Dendritic cell treated with granulocyte-macrophage colony-stimulating factor and Interleukin-4, amounts not matched to agents 40 ng/mL and 50 ng/mL, for 4 days (primary cell): ENCODE measurements around the gene PLIN4.
"Not testable (repeated sequence)": the region's sequence is repeated elsewhere in the genome, so short reads cannot be mapped to it uniquely, and the experiment has no call there.

Source experiments
- H3K27ac Mint-ChIP-seq: one replicate; pipeline ENCODE4 v1.8.0; 2022; ENCODE audit warnings: mild to moderate bottlenecking, mixed read lengths
- H3K27me3 Mint-ChIP-seq: one replicate; pipeline ENCODE4 v1.8.0; 2022; ENCODE audit warnings: mild to moderate bottlenecking, mixed read lengths
- H3K36me3 Mint-ChIP-seq: one replicate; pipeline ENCODE4 v1.8.0; 2022; ENCODE audit warnings: low read depth, mixed read lengths
- H3K4me1 Mint-ChIP-seq: one replicate; pipeline ENCODE4 v1.8.0; 2022; ENCODE audit warnings: low read depth, mixed read lengths
- H3K4me3 Mint-ChIP-seq: one replicate; pipeline ENCODE4 v1.8.0; 2022; ENCODE audit warnings: mild to moderate bottlenecking, moderate library complexity, mixed read lengths
- H3K9me3 Mint-ChIP-seq: one replicate; pipeline ENCODE4 v1.8.0; 2022; ENCODE audit warnings: mixed read lengths
- intact Hi-C: fragments of 100-400 bp; cut with micrococcal nuclease; formaldehyde crosslinking; loops from one replicate; pipeline ENCODE4 v1.15.0; 2022

Gene PLIN4

DNA sequence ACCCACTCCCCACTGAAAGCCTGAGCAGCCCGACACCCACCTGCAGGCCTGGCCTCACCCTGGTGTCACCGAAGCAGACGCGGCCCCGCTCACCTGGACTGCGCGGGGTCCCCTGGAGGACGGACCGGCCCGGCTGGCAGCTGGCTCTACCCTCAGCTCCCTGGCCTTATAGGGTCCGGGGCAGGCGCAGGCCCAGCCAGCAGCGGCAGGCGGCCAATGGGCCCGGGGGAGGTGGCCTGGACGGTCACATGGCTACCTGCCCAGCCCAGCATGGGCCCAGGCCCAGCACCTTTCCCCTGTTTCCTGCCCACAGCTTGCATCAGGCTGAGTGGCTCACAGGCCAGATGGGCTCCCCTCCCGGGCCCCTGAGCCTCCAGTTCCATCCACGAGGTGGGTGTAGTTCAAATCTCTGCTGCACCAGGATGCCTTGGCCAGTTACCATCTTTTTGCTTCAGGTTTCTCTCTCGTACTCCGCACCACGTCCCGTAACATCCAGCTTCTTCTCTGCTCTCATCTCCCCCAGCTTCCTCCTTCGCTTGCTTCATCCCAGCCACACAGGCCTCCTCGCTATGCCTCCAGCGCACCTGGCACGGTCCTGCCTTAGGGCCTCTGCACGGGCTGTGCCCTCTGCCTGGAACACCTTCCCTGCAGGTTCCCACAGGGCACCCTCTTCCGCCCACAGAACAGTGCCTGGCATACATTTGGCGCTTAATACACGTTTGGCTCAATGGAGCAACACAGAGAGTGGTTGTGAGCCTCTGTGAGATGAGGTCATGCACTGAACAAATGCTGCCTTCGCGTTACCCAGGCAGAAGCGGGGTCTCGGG, at the start of gene PLIN4:
Gene PLIN4, minus strand, starts transcription at position 142 of the 827 bp plus-strand sequence. CDS start 214 bp downstream, outside the sequence.
- no peak within 1 kb of the TSS for H3K4me3 Mint-ChIP-seq
- intact Hi-C loops = no loop called here
- peaks cover 24% of the 10 kb centered on the region for H3K27me3 Mint-ChIP-seq
- no peaks in the 10 kb centered on the region for H3K4me1 Mint-ChIP-seq
- no peak within 1 kb of the TSS for H3K27ac Mint-ChIP-seq
- H3K9me3 Mint-ChIP-seq = no peaks in the 10 kb centered on the region
- no peaks in the 10 kb centered on the region for H3K36me3 Mint-ChIP-seq

GRCh38 chr19:4567584-4568071, 49.3 kb upstream of the PLIN4 start:
- H3K4me3 Mint-ChIP-seq = no peak overlapping the region
- peak overlapping the region; percentile 65 for H3K27ac Mint-ChIP-seq
- H3K36me3 Mint-ChIP-seq = no peaks in the 10 kb centered on the region
- no peaks in the 10 kb centered on the region for H3K9me3 Mint-ChIP-seq
- H3K27me3 Mint-ChIP-seq = no peaks in the 10 kb centered on the region
- intact Hi-C loops = no loop called here
- H3K4me1 Mint-ChIP-seq = peaks cover 51% of the 10 kb centered on the region

- peaks cover 61% of the 10 kb centered on the region for H3K4me1 Mint-ChIP-seq
- H3K27ac Mint-ChIP-seq = peak overlapping the region; percentile 65
- H3K27me3 Mint-ChIP-seq = no peaks in the 10 kb centered on the region
- H3K36me3 Mint-ChIP-seq = no peaks in the 10 kb centered on the region
- H3K4me3 Mint-ChIP-seq = peak overlapping the region; percentile 2
- intact Hi-C loops = no loop called here
- H3K9me3 Mint-ChIP-seq = no peaks in the 10 kb centered on the region
These were observed 48.2 kb upstream of the PLIN4 start for GRCh38 chr19:4566402-4567051.

DNA sequence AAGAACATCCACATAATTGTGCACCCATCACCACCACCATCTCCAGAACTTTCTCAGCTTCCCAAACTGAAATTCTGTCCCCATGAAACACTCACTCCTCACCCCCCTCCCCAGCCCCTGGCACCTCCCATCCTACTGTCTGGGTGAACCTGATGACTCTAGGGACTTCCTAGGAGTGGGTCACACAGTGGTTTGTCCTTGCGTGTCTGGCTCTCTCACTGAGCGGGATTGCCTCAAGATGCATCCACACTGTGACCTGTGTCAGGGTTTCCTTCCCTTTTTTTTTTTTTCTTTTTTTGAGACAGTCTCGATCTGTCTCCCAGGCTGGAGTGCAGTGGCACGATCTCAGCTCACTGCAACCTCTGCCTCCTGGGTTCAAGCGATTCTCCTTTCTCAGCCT, 45.3 kb upstream of the PLIN4 start:
- H3K9me3 Mint-ChIP-seq, H3K36me3 Mint-ChIP-seq, H3K27ac Mint-ChIP-seq, H3K4me3 Mint-ChIP-seq, intact Hi-C loops, H3K27me3 Mint-ChIP-seq: not testable (repeated sequence)
- peaks cover 68% of the 10 kb centered on the region for H3K4me1 Mint-ChIP-seq

- H3K36me3 Mint-ChIP-seq, intact Hi-C loops, H3K27me3 Mint-ChIP-seq, H3K9me3 Mint-ChIP-seq, H3K4me3 Mint-ChIP-seq: not testable (repeated sequence)
- Mint-ChIP-seq H3K4me1 (peaks cover 70% of the 10 kb centered on the region), H3K27ac (peak overlapping the region; percentile 58)
These were observed 43.8 kb upstream of the PLIN4 start for GRCh38 chr19:4562085-4562484.

DNA sequence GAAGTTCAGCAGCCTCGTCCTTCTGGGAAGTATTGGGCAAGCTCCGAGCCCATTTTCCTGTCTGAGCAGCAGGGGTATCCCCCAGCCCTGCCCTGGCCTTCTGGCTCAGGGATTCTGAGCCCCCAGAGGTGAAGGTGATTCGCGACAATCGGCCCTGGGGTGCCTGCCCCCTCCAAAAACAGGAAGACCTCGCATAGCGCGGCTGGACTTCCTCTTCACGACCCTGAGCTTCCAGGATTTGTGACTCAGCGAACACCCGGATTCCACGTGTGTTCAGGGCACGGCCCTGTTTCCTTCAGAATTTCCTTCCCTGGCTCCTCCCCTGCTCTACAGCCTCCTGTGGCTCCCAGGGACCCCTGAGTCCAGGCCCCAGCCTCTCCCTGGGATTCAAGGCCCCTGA, 41.3 kb upstream of the PLIN4 start, which contains the start of gene SEMA6B:
Gene SEMA6B, minus strand, starts transcription at position 116 of the 400 bp plus-strand sequence. CDS start 1,227 bp downstream, outside the sequence.
- Mint-ChIP-seq H3K27ac (peak within 1 kb of the TSS; percentile 54), H3K4me3 (peak within 1 kb of the TSS; percentile 51), H3K27me3 (no peaks in the 10 kb centered on the region), H3K9me3 (no peaks in the 10 kb centered on the region), H3K4me1 (peaks cover 69% of the 10 kb centered on the region), H3K36me3 (no peaks in the 10 kb centered on the region)
- intact Hi-C loops = no loop called here

DNA sequence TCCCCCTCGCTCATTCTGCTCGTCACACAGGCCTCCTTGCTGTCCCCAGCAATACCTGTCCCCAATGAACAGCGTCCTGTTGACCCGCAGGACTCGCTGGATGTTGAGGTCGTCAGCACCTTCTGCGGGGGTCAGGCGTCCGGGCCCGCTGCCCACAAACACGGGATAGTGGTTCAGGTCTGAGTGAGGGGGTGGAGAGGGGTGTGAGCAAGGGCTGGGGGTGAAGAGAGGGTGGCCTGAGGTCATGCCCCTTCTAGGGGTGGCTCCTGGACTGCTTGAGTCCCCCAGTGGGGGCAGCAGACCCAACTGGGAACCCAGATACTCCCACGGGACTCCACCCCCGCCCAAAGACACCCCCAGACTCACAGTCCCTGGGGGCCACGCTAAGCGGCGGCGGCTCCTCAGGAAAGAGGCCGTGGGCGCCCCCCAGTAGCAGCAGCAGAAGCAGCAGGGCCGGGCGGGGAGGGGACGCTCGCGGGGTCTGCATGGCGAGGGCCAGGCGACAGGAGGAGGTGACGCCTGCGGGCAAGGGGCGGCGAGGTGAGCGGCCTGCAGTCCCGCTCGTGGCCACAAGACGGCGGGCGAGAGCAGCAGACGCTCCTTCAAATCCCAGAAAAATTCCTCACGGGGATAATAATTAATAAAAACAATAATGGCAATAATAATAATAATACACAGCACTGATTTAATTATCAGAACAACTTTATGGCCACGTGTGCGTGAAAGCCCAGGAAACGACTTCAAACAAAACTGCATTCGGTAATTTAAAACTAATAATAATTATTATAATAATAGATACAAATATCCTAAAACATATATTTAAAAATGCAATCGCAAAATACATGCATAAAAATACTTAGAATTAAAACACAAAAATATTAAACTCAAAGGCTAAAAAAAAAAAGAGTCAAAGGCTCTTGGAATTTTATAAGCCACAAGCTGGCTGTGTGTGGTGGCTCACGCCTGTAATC, 40.0 kb upstream of the PLIN4 start:
- H3K4me3 Mint-ChIP-seq = peak overlapping the region; percentile 6
- no peaks in the 10 kb centered on the region for H3K27me3 Mint-ChIP-seq
- intact Hi-C loops = no loop called here
- peaks cover 61% of the 10 kb centered on the region for H3K4me1 Mint-ChIP-seq
- peaks cover 5% of the 10 kb centered on the region for H3K9me3 Mint-ChIP-seq
- H3K36me3 Mint-ChIP-seq = peaks cover 8% of the 10 kb centered on the region
- no peak overlapping the region for H3K27ac Mint-ChIP-seq

DNA sequence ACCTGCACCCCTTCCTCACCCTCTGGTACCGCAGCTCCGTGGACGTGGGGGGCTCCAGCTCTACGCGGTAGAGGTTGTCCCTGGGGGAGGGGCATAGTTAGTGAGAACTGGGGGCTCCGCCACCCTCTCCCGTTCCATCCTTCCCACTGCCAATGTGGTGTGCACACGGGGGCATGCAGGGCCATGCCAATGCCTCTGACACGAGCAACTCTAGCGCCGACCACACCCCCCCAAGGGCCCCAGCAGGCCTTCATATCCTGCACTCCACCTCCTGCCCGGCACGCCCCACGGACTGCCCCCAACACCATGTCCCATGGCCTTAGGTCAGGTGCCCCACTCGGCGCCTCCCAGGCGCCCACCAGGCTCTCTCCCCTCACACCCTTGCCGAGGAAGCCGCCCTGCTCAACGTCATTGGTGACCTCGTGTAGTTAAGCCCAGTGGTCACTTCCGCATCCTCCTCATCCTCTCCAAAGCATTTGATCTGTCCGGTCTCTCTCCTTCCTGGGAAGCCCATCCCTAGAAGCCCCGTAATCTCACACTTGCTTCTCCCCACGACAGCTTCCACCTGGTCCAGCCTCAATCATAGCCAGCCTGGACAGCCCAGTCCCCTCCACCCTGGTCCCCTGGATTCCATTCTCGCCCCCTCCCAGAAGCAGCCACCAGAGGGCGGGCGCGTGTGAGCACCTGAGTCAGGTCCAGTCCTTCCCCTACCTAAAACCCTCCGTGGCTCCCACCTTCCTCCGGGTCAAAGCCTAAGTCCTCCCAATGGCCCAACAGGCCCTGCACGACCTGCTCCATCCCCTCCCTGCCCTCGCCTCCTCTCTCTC, 39.1 kb upstream of the PLIN4 start:
- Mint-ChIP-seq H3K4me1 (peaks cover 61% of the 10 kb centered on the region), H3K27ac (no peak overlapping the region), H3K4me3 (no peak overlapping the region), H3K9me3 (peaks cover 8% of the 10 kb centered on the region), H3K36me3 (peaks cover 14% of the 10 kb centered on the region), H3K27me3 (no peaks in the 10 kb centered on the region)
- intact Hi-C loops = no loop called here

- H3K36me3 Mint-ChIP-seq = peaks cover 21% of the 10 kb centered on the region
- no peak overlapping the region for H3K4me3 Mint-ChIP-seq
- peaks cover 8% of the 10 kb centered on the region for H3K9me3 Mint-ChIP-seq
- peak overlapping the region; percentile 43 for H3K27ac Mint-ChIP-seq
- intact Hi-C loops = no loop called here
- peaks cover 54% of the 10 kb centered on the region for H3K4me1 Mint-ChIP-seq
- peaks cover 3% of the 10 kb centered on the region for H3K27me3 Mint-ChIP-seq
These were observed 38.4 kb upstream of the PLIN4 start for GRCh38 chr19:4556597-4557127.

- Mint-ChIP-seq H3K36me3 (peaks cover 23% of the 10 kb centered on the region), H3K4me1 (peaks cover 54% of the 10 kb centered on the region), H3K9me3 (peaks cover 8% of the 10 kb centered on the region), H3K4me3 (no peak overlapping the region), H3K27ac (peak overlapping the region; percentile 43), H3K27me3 (peaks cover 3% of the 10 kb centered on the region)
- intact Hi-C loops = no loop called here
These were observed 37.6 kb upstream of the PLIN4 start for GRCh38 chr19:4555657-4556561.

DNA sequence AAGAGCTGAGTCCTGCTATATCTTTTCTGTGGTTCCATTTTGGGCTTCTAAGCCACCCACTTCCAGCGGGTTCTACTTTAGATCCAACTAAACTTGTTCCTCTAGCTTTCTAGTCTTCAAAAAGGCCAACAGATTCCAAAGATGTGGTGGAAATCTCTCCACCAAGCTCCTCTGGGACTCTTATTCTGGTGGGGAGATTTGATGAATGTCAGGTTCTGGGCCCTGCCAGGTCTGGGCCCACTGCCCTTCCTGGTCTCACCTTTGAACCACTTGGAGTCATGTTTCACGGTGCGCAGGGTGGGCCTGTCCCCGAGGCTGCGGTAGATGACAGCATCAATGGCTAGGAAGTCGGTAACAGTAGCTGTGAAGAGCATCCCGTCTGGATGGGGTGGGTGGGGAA, 36.4 kb upstream of the PLIN4 start:
- H3K27me3 Mint-ChIP-seq = peaks cover 3% of the 10 kb centered on the region
- peaks cover 8% of the 10 kb centered on the region for H3K9me3 Mint-ChIP-seq
- peaks cover 27% of the 10 kb centered on the region for H3K36me3 Mint-ChIP-seq
- no peak overlapping the region for H3K27ac Mint-ChIP-seq
- no peak overlapping the region for H3K4me3 Mint-ChIP-seq
- intact Hi-C loops = no loop called here
- H3K4me1 Mint-ChIP-seq = peaks cover 48% of the 10 kb centered on the region

DNA sequence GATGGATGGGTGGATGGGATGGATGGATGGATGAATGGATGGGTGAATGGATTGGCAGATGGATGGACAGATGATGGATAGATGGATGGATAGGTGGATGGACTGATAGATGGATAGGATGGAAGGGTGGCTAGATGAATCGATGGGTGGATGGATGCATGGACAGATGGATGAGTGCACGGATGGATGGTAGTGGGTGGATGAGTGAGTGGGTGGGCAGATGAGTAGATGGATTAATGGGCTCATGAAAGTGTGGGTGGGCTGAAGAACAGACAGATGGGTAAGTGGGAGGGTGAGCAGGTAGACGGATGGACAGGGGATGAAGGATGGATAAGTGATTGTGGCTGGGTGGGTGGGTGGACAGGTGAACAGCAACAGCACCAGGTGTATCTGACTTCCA, 35.5 kb upstream of the PLIN4 start:
- peaks cover 3% of the 10 kb centered on the region for H3K27me3 Mint-ChIP-seq
- peaks cover 46% of the 10 kb centered on the region for H3K4me1 Mint-ChIP-seq
- intact Hi-C loops = no loop called here
- no peak overlapping the region for H3K4me3 Mint-ChIP-seq
- H3K27ac Mint-ChIP-seq = no peak overlapping the region
- peaks cover 8% of the 10 kb centered on the region for H3K9me3 Mint-ChIP-seq
- H3K36me3 Mint-ChIP-seq = peaks cover 28% of the 10 kb centered on the region
